ENCODE data around the gene SIRPG. TPM values are rescaled to one million over a fixed set of nuclear protein-coding genes. Genes with fewer than 3 reads are reported as not detected.
A peak's percentile ranks its signal among the peaks of the same experiment; 100 is the strongest.

SIRPG gene
- total and polyA plus RNA-seq, 2 of the 8 experiments (the other 6 are each of a cell fraction or from before 2014, with no cell fraction given): 0.08 TPM; not detected in 1

- H3K4me1 ChIP-seq (replicated peaks in 1 of 4; ENCODE audit: control insufficient read depth in 3 of 4, insufficient read depth in 4 of 4, low read length in 3 of 4): no peaks in the 10 kb centered on the region
- no peak overlapping the region for H2AFZ ChIP-seq (ENCODE audit: low read length)
- no peak overlapping the region for H2BK5ac ChIP-seq (ENCODE audit: low read depth, low read length)
- H3K23ac ChIP-seq (ENCODE audit: insufficient read length): no peak overlapping the region
- H2AK5ac ChIP-seq (ENCODE audit: low read depth, low read length): no peak overlapping the region
- H4K8ac ChIP-seq (ENCODE audit: extremely low read depth, insufficient read depth, low read length): no peak overlapping the region
- H4K5ac ChIP-seq (ENCODE audit: insufficient read length, low read depth, low read length): no peak overlapping the region
- no peak overlapping the region for H3K18ac ChIP-seq (ENCODE audit: extremely low read depth, low read length)
- 98% methylated on average over 4 of the region's 4 CpGs; no CpG with 5 or more reads in 1 of the 2 experiments for WGBS, 2 experiments (ENCODE audit: extremely low coverage in 1 of 2, insufficient coverage in 1 of 2, insufficient read length in 1 of 2, insufficient replicate concordance in 2 of 2, low coverage in 1 of 2, low lambda C conversion rate in 2 of 2, missing lambda C conversion rate in 1 of 2)
- no peaks in the 10 kb centered on the region for H3K36me3 ChIP-seq (ENCODE audit: control insufficient read depth in 2 of 4, insufficient read depth in 4 of 4, low read length in 3 of 4)
- no peak overlapping the region for H3K56ac ChIP-seq (replicated peaks; ENCODE audit: insufficient read length, low read depth, low read length)
- H3K27me3 ChIP-seq (replicated peaks in 1 of 4; ENCODE audit: control insufficient read depth in 3 of 4, extremely low read depth in 1 of 4, insufficient read depth in 3 of 4, low read length in 3 of 4): peaks cover 0 to 13% (median 2%) of the 10 kb centered on the region in 4 experiments; a peak in 3 of 7 replicates
- no peak overlapping the region for H2BK15ac ChIP-seq (ENCODE audit: low read length)
- H3K4ac ChIP-seq (replicated peaks; ENCODE audit: insufficient read length, low read depth, low read length): no peak overlapping the region
- no peak overlapping the region for H3K27ac ChIP-seq (ENCODE audit: low read depth, low read length)
- H3K79me1 ChIP-seq (ENCODE audit: low read depth, low read length): no peaks in the 10 kb centered on the region
- H3K9me3 ChIP-seq (ENCODE audit: insufficient read depth in 2 of 2, low read depth in 1 of 2, low read length in 1 of 2): peaks cover 0 to 4% of the 10 kb centered on the region in 2 experiments; a peak in 1 of 4 replicates
- H4K20me1 ChIP-seq (replicated peaks in 1 of 2; ENCODE audit: control insufficient read depth in 1 of 2, insufficient read depth in 2 of 2, low read length in 2 of 2): peaks cover 0 to 1% of the 10 kb centered on the region in 2 experiments
- FAIRE-seq (no peak), DNase-seq (ENCODE audit: low read depth in 1 of 2, low spot score in 2 of 2) (peak in 1 of 2 experiments; percentile 23)
- H3K9ac ChIP-seq (replicated peaks in 1 of 4; ENCODE audit: extremely low read depth in 1 of 4, low read depth in 3 of 4, low read length in 3 of 4): no peak overlapping the region
- no peak overlapping the region for H4K91ac ChIP-seq (replicated peaks; ENCODE audit: insufficient read length, low read length)
- H3K79me2 ChIP-seq (ENCODE audit: control insufficient read depth in 1 of 2, insufficient read depth in 2 of 2, low read length in 2 of 2): no peaks in the 10 kb centered on the region
- H2BK20ac ChIP-seq (ENCODE audit: low read length): no peak overlapping the region
- H3K14ac ChIP-seq (ENCODE audit: insufficient read length): no peak overlapping the region
- no peak overlapping the region for H2BK12ac ChIP-seq (ENCODE audit: low read depth, low read length)
- no peak overlapping the region for H3K4me3 ChIP-seq (ENCODE audit: extremely low read depth in 1 of 4, insufficient read depth in 2 of 4, low read depth in 3 of 4, low read length in 4 of 4)
- no peaks in the 10 kb centered on the region for H3K23me2 ChIP-seq (ENCODE audit: low read depth, low read length)
- POLR2A ChIA-PET (ENCODE audit: partially characterized antibody): no interaction called here
- H2BK120ac ChIP-seq (replicated peaks; ENCODE audit: low read depth, low read length): no peak overlapping the region
- H3K4me2 ChIP-seq (ENCODE audit: insufficient read depth in 1 of 2, low read depth in 2 of 2, low read length in 2 of 2): no peak overlapping the region
- CTCF ChIA-PET (ENCODE audit: partially characterized antibody): interaction anchor here (0.6 kb wide), 1 partner anchor 9 kb away, joined by 4 read pairs; no protein-coding TSS in a partner anchor
- TF ChIP-seq SRF (IDR thresholded peaks at IDR 0.05; ENCODE audit: low read depth, low read length) (no peak), TBP (IDR thresholded peaks at IDR 0.05; ENCODE audit: low read depth, low read length) (no peak), POLR2AphosphoS5 (IDR thresholded peaks at IDR 0.05; ENCODE audit: low read depth, low read length) (no peak), SIN3A (conservative IDR thresholded peaks at IDR 0.05 in 1 of 2, IDR thresholded peaks at IDR 0.05 in 1 of 2; ENCODE audit: low read depth in 1 of 2, low read length in 2 of 2) (no peak), SIRT6 (IDR thresholded peaks at IDR 0.05; ENCODE audit: low read length) (no peak), ATF3 (IDR thresholded peaks at IDR 0.05; ENCODE audit: insufficient read depth, low read depth, low read length) (no peak), EP300 (IDR thresholded peaks at IDR 0.05; ENCODE audit: borderline replicate concordance in 1 of 2, low read depth in 2 of 2, low read length in 2 of 2) (no peak), CHD2 (IDR thresholded peaks at IDR 0.05; ENCODE audit: low read length) (no peak), RAD21 (IDR thresholded peaks at IDR 0.05 in 1 of 2, conservative IDR thresholded peaks at IDR 0.05 in 1 of 2; ENCODE audit: low read depth in 2 of 2, low read length in 2 of 2) (no peak), SP2 (IDR thresholded peaks at IDR 0.05; ENCODE audit: low read length) (no peak), POU5F1 (IDR thresholded peaks at IDR 0.05; ENCODE audit: low read depth, low read length) (no peak), JUN (IDR thresholded peaks at IDR 0.05; ENCODE audit: low read depth, low read length) (no peak)
These were observed 17.6 kb upstream of the SIRPG start for GRCh38 chr20:1674990-1675780.
